ENCODE measurements around the gene MAST2. TPM values are rescaled to one million over a fixed set of nuclear protein-coding genes. Genes with fewer than 3 reads are reported as not detected.
"Not testable (repeated sequence)": the region's sequence is repeated elsewhere in the genome, so short reads cannot be mapped to it uniquely, and the experiment has no call there.

MAST2 gene
- total RNA-seq, 1 donor from 2014 or later: 63.9 TPM

- peaks cover 19% of the 10 kb centered on the region for H3K36me3 Mint-ChIP-seq (ENCODE audit: unreplicated experiment)
- no peak overlapping the region for H3K4me3 Mint-ChIP-seq (ENCODE audit: unreplicated experiment)
- no peak overlapping the region for H3K27ac Mint-ChIP-seq (ENCODE audit: unreplicated experiment)
- no peak for DNase-seq (ENCODE audit: extremely low spot score, unreplicated experiment)
- TF ChIP-seq CTCF (IDR thresholded peaks at IDR 0.05): no peak
- H3K4me1 Mint-ChIP-seq (ENCODE audit: unreplicated experiment): peaks cover 2% of the 10 kb centered on the region
- H3K9me3 Mint-ChIP-seq (ENCODE audit: unreplicated experiment): peaks cover 7% of the 10 kb centered on the region
- no peaks in the 10 kb centered on the region for H3K27me3 Mint-ChIP-seq (ENCODE audit: unreplicated experiment)
Measured at GRCh38 chr1:45834689-45835088, 31.3 kb downstream of the MAST2 start.

GRCh38 chr1:45836451-45836850 lies 33.0 kb downstream of the MAST2 start:
- H3K4me3 Mint-ChIP-seq (ENCODE audit: unreplicated experiment): no peak overlapping the region
- H3K27me3 Mint-ChIP-seq (ENCODE audit: unreplicated experiment): no peaks in the 10 kb centered on the region
- TF ChIP-seq CTCF (IDR thresholded peaks at IDR 0.05): no peak
- H3K4me1 Mint-ChIP-seq (ENCODE audit: unreplicated experiment): peaks cover 2% of the 10 kb centered on the region
- H3K9me3 Mint-ChIP-seq (ENCODE audit: unreplicated experiment): peaks cover 7% of the 10 kb centered on the region
- DNase-seq (ENCODE audit: extremely low spot score, unreplicated experiment): no peak
- peaks cover 18% of the 10 kb centered on the region for H3K36me3 Mint-ChIP-seq (ENCODE audit: unreplicated experiment)
- H3K27ac Mint-ChIP-seq (ENCODE audit: unreplicated experiment): no peak overlapping the region

- H3K4me3 Mint-ChIP-seq (ENCODE audit: unreplicated experiment): not testable (repeated sequence)
Measured at GRCh38 chr1:45836861-45837260, 33.4 kb downstream of the MAST2 start.

GRCh38 chr1:45838322-45838721 lies 34.9 kb downstream of the MAST2 start:
- peaks cover 12% of the 10 kb centered on the region for H3K36me3 Mint-ChIP-seq (ENCODE audit: unreplicated experiment)
- not testable (repeated sequence) for H3K4me1 Mint-ChIP-seq (ENCODE audit: unreplicated experiment); H3K27ac Mint-ChIP-seq (ENCODE audit: unreplicated experiment); H3K4me3 Mint-ChIP-seq (ENCODE audit: unreplicated experiment); DNase-seq (ENCODE audit: extremely low spot score, unreplicated experiment); H3K9me3 Mint-ChIP-seq (ENCODE audit: unreplicated experiment); H3K27me3 Mint-ChIP-seq (ENCODE audit: unreplicated experiment)

More at GRCh38 chr1:45836861-45837260, 33.4 kb downstream of the MAST2 start:
- H3K9me3 Mint-ChIP-seq (ENCODE audit: unreplicated experiment); H3K27me3 Mint-ChIP-seq (ENCODE audit: unreplicated experiment); H3K4me1 Mint-ChIP-seq (ENCODE audit: unreplicated experiment); DNase-seq (ENCODE audit: extremely low spot score, unreplicated experiment); H3K27ac Mint-ChIP-seq (ENCODE audit: unreplicated experiment): not testable (repeated sequence)
- peaks cover 16% of the 10 kb centered on the region for H3K36me3 Mint-ChIP-seq (ENCODE audit: unreplicated experiment)

- Mint-ChIP-seq H3K9me3 (ENCODE audit: unreplicated experiment) (peaks cover under 1% of the 10 kb centered on the region), H3K4me1 (ENCODE audit: unreplicated experiment) (peaks cover 7% of the 10 kb centered on the region), H3K36me3 (ENCODE audit: unreplicated experiment) (no peaks in the 10 kb centered on the region), H3K4me3 (ENCODE audit: unreplicated experiment) (no peak overlapping the region), H3K27me3 (ENCODE audit: unreplicated experiment) (no peaks in the 10 kb centered on the region), H3K27ac (ENCODE audit: unreplicated experiment) (no peak overlapping the region)
- no peak for DNase-seq (ENCODE audit: extremely low spot score, unreplicated experiment)
- TF ChIP-seq CTCF (IDR thresholded peaks at IDR 0.05): no peak
Measured at GRCh38 chr1:45840704-45841103, 37.3 kb downstream of the MAST2 start.

- no peak for TF ChIP-seq CTCF (IDR thresholded peaks at IDR 0.05)
- no peak overlapping the region for H3K27ac Mint-ChIP-seq (ENCODE audit: unreplicated experiment)
- no peak overlapping the region for H3K4me3 Mint-ChIP-seq (ENCODE audit: unreplicated experiment)
- H3K27me3 Mint-ChIP-seq (ENCODE audit: unreplicated experiment): no peaks in the 10 kb centered on the region
- peaks cover 13% of the 10 kb centered on the region for H3K4me1 Mint-ChIP-seq (ENCODE audit: unreplicated experiment)
- DNase-seq (ENCODE audit: extremely low spot score, unreplicated experiment): no peak
- H3K9me3 Mint-ChIP-seq (ENCODE audit: unreplicated experiment): no peaks in the 10 kb centered on the region
- no peaks in the 10 kb centered on the region for H3K36me3 Mint-ChIP-seq (ENCODE audit: unreplicated experiment)
Measured at GRCh38 chr1:45842786-45843185, 39.4 kb downstream of the MAST2 start.

Measured in osteocyte (in vitro differentiated cells).